Mesangial cell (primary cell): ENCODE data around the gene MPST. TPM values are rescaled to one million over a fixed set of nuclear protein-coding genes. Genes with fewer than 3 reads are reported as not detected.

ENCODE experiments used
- total RNA-seq: library from RNA; depleted of rRNA; stranded (reverse); fragments of >200 nt; gene quantifications from 2 replicates; pipeline ENCODE4 v1.2.3, GENCODE V29; 2015

Gene MPST
- total RNA-seq = 227 and 267 TPM in 2 replicates

DNA sequence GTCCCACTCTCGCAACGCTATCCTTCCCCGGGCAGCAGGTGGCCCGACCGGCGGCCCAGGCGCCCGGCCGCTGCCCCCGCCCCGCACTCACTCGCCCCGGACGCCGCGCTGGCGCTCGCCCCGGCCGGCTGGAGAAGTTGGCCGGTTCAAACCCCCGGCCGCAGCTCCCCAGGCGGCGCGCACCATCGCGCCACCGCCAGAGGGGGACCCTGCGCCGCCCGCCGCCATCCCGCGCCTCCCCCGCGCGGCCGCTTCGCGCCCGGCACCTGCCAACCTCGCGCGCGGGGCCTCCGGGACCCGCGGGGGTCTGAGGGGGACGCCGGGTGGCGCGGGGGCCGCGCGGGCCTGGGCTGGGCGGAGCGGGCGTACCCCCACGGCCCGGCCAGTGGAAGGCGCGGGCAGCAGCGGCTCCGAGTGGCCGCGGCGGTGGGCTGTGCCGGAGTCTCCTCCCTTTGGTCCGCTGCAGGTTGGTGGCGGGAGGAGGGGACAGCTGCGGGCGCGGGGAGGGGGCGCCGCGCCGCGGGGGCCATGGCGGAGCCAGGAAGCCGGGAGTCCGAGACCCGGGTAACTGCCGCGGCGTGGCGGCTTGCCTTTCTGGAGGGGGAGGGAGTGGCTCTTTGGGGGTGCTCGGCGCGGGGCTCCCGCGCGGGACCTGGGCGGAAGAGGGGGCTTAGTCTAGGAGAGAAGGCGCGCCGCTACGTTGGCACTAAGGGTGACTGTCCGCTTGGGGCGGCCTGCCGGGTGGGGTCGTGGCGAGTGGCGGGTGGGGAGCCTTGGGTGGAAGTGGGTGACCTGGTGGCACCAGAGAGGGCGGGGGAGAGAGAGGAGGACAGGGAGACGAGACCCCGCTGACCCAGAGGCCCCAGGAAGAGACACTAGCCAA, at the start of gene MPST, which contains the start of gene TST:
TSS of gene MPST (plus strand) at position 434 of the 883 bp plus-strand sequence. CDS start at position 529, 95 bp downstream.
TSS of gene TST (minus strand) at position 139 of the 883 bp plus-strand sequence. CDS start 715 bp downstream, outside the sequence.

DNA sequence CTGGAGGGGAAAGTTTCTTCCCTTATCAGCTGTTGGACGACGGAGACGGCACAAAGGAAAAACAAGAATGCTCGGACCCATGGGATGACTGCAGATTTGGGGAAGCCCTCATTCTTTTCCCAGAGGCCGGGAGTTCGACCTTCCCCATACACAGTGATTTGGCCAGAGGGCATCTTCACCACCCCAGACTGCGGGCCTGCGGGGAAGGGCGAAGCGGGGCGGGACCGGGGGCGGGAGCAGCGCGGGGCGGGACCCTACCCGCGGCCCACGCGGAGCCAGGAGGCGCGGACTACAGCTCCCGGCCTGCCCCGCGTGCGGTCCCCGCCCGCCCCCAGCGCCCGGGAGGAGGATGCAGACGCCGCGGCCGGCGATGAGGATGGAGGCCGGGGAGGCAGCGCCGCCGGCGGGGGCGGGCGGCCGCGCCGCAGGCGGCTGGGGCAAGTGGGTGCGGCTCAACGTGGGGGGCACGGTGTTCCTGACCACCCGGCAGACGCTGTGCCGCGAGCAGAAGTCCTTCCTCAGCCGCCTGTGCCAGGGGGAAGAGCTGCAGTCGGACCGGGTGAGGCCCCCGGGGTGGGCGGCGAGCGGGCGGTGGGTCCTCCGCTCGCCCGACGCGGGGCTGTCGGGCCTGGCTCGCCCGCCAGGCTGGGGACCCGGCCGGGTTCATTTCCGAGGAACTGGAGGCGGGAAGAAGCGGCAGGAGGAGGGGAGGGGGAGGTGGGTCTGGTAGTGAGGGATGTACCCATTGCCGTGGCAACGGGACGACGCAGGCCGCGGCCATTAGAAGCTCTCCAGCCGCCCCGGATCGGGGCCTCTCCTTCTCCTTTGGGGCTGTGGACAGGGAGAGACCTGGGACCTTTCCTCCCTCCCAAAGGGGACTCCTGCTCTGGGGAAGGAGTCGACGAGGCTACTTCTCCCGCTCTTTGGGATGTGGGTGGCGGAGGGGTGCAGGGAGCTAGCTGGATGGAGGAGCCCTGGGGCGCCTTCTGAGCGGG, 32.1 kb downstream of the MPST start, which contains the start of gene KCTD17:
TSS of gene KCTD17 (plus strand) at position 352 of the 995 bp plus-strand sequence. CDS start at position 371, 19 bp downstream.

Other genes with a start within 250 kb of the MPST start
- 10.6 and 21.6 TPM in 2 replicates for gene IFT27, start 243.6 kb upstream of the MPST start, total RNA-seq
- not detected in 2 replicates for gene PVALB, start 202.7 kb upstream of the MPST start, total RNA-seq
- gene NCF4, start 158.7 kb upstream of the MPST start, total RNA-seq = not detected in 2 replicates
- gene CSF2RB, start 106.1 kb upstream of the MPST start, total RNA-seq = not detected in 2 replicates
- gene TST, start 295 bp upstream of the MPST start, total RNA-seq = 45.5 and 101 TPM in 2 replicates
- 34.7 and 35.8 TPM in 2 replicates for gene KCTD17, start 32.0 kb downstream of the MPST start, total RNA-seq
- not detected in 2 replicates for gene TMPRSS6, start 90.0 kb downstream of the MPST start, total RNA-seq
- gene IL2RB, start 130.2 kb downstream of the MPST start, total RNA-seq = 0.16 and 1.8 TPM in 2 replicates
- gene C1QTNF6, start 168.5 kb downstream of the MPST start, total RNA-seq = 7.7 and 23.1 TPM in 2 replicates
- not detected in 2 replicates for gene SSTR3, start 192.7 kb downstream of the MPST start, total RNA-seq
- 56.3 and 104 TPM in 2 replicates for gene RAC2, start 224.5 kb downstream of the MPST start, total RNA-seq